ENCODE results near the gene RBM19.

DNA sequence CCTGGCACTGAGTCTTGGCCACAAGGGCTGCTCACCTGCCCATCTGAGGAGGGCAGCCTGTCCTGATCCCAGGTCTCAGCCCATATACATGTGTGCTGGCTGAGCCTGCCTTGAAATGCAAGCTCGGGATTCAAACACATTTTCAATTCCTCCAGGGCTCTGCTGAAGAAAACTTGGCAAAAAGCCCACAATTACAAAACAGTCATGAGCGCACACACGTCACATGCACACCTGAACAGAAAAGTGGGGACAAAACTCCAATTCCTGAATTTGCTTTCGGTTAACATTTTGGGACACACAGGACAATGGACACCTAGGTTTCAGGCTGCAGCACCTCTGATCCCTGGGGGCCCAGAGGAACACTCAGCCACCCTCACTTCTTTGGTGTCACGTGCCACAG, 113.9 kb downstream of the RBM19 start:
- TF ChIP-seq, protein P1, sequence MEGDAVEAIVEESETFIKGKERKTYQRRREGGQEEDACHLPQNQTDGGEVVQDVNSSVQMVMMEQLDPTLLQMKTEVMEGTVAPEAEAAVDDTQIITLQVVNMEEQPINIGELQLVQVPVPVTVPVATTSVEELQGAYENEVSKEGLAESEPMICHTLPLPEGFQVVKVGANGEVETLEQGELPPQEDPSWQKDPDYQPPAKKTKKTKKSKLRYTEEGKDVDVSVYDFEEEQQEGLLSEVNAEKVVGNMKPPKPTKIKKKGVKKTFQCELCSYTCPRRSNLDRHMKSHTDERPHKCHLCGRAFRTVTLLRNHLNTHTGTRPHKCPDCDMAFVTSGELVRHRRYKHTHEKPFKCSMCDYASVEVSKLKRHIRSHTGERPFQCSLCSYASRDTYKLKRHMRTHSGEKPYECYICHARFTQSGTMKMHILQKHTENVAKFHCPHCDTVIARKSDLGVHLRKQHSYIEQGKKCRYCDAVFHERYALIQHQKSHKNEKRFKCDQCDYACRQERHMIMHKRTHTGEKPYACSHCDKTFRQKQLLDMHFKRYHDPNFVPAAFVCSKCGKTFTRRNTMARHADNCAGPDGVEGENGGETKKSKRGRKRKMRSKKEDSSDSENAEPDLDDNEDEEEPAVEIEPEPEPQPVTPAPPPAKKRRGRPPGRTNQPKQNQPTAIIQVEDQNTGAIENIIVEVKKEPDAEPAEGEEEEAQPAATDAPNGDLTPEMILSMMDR (conservative IDR thresholded peaks at IDR 0.05; ENCODE audit: low read depth, low read length), result no peak
- TF ChIP-seq EZH2 (IDR thresholded peaks at IDR 0.05; ENCODE audit: low read length, unreplicated experiment) (no peak), EZH2phosphoT487 (IDR thresholded peaks at IDR 0.05; ENCODE audit: borderline replicate concordance, low read length) (no peak)

Measured in PC-3 (cell line).